Activated T-helper 1 cell treated with anti-CD3 and anti-CD28 coated beads, Interleukin-2, amount 50 U/mL, for 16 hours (primary cell): ENCODE measurements around the gene TCF7.

Experiments used
- DNase-seq, 2 donors: peaks; one replicate each; pipeline ENCODE4 v3.0.0-alpha.2; 2020; ENCODE audit warnings: low read depth in 1 of 2, low spot score in 1 of 2

TCF7 gene

DNA sequence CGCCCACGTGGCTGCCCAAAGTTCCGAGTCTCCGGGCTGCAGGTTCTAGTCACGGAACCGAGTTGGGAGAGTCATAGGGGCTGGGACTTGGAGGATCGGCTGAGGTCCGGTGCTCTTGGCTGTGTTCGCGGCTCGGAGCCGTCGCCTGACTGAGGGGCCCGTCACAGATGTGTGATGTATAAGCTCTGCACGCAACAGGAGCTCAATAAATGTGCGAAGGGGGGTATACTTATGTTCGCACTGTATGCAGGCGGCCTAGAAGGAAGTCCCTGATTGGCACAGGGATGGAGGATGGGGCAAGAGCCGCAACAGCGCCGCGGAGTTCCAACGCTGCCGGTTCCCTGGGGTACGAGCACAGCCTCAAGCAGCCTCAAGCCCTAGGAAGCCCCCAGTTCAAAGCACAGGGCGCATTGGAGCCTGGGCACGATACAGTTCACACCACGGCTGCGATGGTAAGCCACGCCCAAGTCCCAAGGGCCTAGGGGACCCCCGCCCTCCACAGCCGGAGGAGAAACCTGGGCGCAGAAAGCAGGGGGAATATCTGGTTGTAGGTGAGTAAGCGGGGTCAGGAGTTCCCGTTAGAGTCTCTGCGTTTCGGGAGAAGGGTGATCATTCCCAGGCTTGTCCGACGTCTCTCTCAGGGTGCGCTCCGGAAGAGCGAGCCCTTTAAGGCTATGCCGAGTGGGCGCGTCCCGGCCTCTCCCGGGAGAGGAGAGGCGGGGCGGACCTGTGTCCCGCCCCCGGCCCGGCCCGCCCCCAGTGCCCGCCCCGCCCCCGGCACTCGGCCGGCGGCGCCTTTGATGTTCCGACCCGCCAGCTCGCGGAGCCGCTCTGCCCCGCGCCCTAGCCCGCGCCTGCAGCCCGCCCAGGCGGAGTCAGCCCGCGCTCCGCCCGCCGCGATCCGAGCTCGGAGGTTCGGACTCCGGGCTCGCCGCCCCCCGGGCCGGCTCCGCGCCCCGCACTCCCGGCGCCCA is at the start of gene TCF7:
TCF7 (plus strand) TSS at position 780 of the 974 bp plus-strand sequence. CDS start 226 bp downstream, outside the sequence.
- DNase-seq, result peak; percentile 52 to 73

DNA sequence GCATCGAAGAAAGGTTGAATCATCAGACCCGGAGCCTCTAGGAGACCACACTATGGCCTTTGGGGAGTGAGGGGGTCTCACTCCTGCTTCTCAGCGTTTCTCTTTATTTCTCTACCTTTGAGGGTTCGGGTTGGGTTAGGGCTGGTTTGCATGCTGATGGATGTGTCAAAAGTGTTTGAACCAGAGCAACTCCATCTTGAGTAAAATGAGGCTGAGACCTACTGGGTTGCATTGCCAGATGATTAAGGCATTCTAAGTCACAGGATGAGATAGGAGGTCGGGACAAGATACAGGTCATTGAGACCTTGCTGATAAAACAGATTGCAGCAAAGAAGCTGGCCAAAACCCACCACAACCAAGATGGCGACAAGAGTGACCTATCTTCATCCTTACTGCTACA is 44.9 kb upstream of the TCF7 start:
- DNase-seq, result no peak

DNA sequence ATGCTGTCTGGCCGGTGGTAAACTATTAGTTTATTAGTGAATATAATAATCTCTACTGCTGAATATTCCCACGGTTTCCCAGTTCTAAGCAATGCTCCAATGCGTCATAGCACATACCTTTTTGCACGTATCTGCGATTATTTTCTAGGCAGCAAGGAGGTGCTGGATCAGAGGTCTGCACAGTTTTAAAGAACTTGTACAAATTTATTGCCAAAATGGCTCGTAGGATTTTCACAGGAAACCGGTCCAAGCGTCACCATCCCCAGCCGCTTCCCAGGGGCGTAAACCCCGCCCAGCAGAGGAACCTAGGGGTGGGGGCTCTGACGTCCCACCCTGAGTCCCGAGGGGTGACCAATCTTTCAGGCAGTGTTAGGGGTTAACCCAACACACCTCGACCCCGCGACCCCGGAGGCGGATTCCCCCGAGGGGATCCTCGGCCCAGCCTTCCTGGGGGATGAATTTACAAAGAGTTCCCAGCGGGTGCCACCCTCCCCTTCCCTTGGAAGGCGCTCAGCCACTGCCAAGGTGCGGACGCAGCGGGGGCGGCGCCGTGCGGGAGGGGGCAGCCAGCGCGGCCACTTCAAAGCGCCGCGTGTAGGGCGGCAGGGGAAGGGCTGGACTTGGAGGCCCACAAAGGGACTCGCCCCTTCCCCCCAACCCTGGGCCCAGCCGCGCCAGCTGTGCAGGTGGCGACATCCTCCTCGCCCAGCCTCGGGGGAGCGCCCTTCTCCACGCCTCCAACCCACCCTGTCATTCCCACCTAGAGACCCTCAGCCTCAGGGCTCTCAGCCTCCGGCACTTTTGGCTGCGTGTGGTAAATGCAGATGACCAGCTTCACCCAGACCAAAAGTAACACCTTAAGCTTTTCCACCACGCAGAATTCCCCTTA is 43.5 kb upstream of the TCF7 start:
- no peak for DNase-seq

DNA sequence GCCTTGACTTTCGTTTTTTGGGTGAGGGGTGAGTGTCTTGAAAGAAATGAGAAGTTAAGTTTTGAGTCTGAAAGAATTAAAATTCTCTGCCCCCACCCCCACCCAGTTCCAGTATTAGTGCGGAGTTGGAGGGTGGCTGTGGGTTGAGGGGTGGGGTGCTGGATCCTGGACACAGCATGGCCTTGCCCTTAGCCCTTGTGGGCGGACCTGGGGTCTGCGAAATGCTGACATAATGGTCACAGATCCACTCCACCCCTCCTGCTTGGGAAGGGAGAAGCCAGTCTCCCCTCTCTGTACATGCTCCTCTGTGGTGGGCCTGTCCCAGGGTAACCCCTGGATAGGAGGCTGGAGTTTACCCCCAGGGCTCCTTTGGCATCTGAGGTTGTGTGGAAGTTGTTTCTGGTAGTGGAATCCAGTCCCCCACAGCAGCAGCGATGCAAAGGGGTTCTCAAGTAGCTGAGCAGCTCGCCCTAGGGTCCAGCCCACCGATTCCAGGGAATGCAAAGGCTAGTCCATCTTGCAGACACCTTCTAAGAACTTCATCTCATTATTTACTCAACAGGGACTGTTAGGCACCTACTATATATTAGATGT is 42.8 kb upstream of the TCF7 start:
- DNase-seq, result no peak

- DNase-seq, result no peak
Measured at GRCh38 chr5:134072471-134073210, 41.8 kb upstream of the TCF7 start.

- DNase-seq, result no peak
Measured at GRCh38 chr5:134073404-134073803, 41.1 kb upstream of the TCF7 start.

DNA sequence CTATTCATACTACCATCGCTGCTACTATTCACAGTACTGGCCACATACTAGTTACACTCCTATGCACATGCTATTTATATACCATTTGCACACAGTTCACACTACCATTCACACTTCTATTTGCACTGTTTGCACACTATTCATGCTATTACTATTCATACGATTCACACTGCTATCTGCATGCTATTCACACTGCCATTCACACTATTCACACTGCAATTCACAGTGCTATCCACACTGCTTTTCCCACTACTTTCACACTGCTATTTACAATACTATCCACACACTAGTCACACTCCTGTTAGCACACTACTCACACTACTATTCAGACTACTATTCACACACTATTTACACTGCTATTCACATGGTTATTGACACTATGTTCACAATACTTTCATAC is 39.4 kb upstream of the TCF7 start:
- no peak for DNase-seq

DNA sequence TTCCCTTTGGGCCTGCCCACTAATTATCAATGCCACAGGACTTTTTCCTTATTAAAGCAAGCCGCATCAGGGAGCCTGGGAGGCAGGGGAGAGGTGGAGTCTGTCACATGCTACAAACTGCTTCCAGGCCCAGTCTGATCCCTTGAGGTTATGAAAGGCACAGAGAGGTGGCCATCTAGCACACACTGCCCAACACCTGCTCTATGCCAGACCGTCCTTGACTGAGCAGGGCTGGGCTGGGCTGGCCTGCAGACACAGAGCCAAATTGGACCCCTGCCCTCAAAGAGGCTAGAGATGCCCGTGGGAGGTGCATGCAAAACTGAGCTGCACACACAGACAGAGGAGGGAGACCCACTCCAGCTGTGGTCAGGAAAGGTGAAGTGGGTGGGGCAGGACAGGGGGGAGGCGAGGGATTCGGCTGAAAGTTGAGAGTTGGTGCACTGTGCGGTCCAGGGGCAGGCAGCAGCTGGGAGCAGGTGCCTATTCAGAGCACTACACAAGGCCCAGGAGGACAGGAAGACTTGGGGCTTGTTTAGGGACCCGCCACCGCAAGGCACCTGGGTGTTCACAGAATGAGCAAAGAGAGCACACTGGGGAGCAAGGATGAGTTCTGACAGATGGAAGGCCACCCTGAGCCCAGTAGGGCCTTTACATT is 36.4 kb upstream of the TCF7 start:
- DNase-seq, result no peak

DNA sequence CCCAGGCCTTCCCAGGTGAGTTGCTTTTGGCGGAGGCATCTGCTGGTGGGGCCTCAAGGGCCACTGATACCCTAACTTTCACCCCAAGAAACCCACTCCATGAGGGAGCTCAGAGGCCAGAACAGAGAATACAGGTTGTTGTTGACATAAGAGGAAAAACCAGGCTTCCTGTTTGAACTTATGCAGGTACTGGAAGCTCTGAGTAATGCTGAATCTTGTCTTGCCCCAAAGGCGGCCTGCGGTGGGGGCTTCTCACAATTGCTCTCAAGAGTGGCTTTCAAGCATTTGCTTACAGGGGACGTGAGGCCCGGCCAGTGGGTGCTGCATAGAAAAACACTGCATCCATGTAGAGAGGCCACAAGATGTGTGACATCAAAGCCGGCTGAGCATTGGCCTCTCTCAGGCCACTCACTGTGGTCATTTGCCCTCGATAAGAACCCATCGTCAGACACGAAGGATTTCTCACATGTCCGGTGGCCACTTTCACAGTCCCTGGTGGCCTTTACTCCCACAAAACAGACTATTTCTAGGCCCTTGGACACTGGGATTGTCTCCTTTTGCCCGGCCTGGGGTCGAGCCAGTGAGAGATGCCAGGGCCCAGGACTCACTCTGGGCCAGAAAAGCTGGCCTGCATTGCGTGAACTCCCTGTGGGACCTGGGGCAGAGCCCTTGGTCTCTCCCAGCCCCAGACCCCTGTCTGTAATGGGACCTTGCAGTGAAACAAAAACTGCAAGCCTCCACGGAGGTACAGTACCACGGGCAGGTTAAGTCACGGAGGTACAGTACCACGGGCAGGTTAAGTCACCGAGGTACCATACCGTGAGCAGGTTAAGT is 34.5 kb upstream of the TCF7 start:
- peak; percentile 41 to 57 for DNase-seq

- DNase-seq, result no peak
Measured at GRCh38 chr5:134082264-134082992, 32.1 kb upstream of the TCF7 start.

DNA sequence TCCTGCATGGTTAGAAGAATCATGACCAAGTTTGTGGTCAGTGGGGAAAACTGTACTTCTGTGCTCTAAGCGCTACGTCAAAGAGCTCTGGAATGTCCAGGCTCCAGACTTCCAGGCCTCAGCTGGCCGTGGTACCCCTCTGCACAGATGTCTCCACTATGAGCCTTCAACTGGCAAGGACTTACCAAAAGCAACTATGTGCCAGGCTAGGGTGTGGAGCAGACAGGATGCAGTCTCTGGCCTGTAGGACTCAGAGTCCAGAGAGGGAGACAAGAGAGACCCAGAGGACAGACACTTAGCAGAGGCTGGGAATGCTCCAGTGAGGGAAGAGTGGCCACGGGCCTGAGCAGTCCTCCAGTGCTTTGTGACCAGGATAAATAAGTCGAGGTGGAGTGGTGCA is 31.0 kb upstream of the TCF7 start:
- DNase-seq, result no peak

DNA sequence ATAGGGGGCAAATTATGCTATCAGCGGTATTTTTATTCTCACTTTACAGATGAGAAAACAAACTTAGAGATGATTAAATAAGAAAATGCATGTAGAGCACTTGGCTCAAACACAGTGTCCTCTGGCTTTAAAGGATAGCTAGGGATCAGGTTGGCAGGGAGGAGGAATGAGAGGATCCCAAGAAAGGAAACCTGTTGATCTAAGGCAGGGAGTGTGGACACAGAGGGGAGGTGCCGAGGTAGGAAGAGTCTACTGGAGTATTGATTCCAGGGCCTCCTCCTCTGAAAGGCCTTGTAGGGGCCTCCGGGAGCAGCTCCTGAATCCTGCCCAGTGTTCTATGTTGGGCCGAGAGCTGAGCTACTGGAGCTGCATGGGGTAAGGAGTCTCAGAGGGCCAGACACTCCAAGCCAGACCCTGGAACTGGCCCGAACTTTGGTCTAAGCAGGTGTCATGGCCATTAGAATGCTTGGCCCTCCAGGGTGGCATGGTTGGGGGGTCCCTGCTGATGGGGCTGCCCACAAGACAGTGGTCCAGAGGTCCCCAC is 30.4 kb upstream of the TCF7 start:
- no peak for DNase-seq

- DNase-seq, result no peak
Measured at GRCh38 chr5:134084570-134084969, 29.9 kb upstream of the TCF7 start.

DNA sequence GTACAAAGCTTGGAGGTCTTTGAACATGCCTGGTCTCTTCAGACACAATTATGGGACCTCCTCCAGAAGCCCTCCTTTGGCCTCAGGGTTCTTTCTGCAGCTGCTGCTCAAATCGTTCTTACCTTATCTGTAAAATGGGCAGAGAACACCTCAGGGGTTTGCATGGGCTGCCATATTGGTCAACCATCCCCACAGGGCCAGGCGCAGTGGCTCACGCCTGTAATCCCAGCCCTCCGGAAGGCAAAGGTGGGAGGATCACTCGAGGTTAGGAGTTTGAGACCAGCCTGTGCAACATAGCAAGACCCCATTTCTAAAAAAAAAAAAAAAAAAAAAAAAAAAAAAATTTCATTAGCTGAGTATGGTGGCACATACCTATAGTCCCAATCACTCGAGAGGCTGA is 29.1 kb upstream of the TCF7 start:
- DNase-seq, result no peak

- no peak for DNase-seq
Measured at GRCh38 chr5:134086225-134086942, 28.1 kb upstream of the TCF7 start.

GRCh38 chr5:134086943-134087305 is 27.6 kb upstream of the TCF7 start:
- DNase-seq, result peak; percentile 45 to 61

DNA sequence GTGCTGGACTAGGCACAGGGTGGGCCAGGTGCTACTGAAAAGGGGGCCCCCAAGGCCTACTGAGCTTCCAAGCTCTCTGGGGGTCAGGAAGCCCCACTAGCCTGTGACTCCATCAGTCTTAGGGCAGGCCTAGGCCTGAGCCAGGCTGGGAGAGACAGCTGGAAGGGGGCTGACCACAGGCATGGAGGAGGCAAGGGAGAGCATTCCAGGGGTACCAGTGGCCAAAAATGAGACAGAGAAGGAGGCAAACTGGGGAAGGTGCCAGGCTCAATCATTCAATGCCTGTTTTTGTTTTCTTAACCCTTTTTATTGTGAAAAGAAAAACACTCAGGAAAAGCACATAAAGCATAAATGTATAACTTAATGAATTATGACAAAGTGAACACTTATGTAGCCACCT is 26.2 kb upstream of the TCF7 start:
- no peak for DNase-seq

GRCh38 chr5:134088994-134089560 is 25.4 kb upstream of the TCF7 start:
- DNase-seq, result no peak
